HG03342 (cell line): ENCODE measurements around the gene FIGLA.

Experiments used
- ATAC-seq: cut with Tn5 transposase; IDR thresholded peaks from one replicate; pipeline ENCODE4 v1.9.1; 2021; ENCODE audit warnings: mild to moderate bottlenecking, moderate library complexity; ENCODE audit not compliant: unreplicated experiment

The FIGLA gene, protein sequence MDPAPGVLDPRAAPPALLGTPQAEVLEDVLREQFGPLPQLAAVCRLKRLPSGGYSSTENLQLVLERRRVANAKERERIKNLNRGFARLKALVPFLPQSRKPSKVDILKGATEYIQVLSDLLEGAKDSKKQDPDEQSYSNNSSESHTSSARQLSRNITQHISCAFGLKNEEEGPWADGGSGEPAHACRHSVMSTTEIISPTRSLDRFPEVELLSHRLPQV

GRCh38 chr2:70790136-70790828 is at the start of gene FIGLA:
TSS of gene FIGLA (minus strand) at chr2:70790643. CDS start at chr2:70790638, 5 bp downstream.
- ATAC-seq = no peak

DNA sequence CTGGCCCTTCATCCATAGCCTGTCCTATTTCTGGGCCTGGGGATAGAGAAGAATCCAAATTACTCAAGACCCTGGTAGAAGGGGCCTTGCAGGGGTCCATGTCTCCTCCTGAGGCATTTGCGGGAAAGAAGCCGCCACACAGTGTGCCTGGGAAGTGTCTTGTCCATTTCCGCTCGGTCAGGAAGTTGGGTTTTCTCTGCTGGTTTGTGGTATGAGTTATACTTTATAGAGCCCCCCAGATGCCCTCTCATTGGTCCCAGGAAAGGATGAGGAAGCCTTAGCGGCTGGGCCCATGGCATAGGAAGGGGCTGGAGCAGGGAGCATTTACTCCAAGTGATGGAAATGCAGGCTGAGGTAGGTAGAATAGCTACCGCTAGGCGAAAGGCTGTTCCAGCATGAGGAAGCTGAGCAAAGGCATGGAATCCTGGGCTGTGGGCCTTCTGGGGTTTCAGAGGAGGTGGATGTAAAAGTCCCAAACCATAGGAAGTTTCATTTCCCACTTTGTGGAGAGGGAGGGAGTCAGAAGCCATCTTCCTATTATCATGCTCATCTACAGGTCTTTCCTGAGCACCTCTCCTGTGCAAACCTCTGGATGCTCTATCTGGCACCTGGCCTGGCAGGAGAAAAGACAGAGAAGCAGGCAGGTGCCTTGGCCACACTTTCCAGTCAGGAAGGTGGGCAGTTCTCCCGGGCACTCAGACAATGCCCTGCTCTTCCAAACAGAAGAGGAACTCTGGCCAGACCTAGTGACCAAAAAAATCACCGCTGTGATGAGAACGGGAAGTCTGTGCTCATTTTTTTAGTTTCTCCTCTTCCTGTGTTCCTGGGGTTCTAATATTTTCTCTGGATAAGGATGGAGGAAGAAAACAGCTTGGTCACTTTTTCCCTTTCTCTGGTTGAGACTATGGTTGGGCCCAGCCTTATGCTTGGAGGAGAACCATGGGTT is 47.8 kb upstream of the FIGLA start:
- no peak for ATAC-seq

GRCh38 chr2:70835643-70836042 is 45.2 kb upstream of the FIGLA start, which contains the start of gene CD207:
TSS of gene CD207 (minus strand) at chr2:70835816. CDS start at chr2:70835776, 40 bp downstream.
- ATAC-seq = no peak

- no peak for ATAC-seq
These were observed 44.4 kb upstream of the FIGLA start for GRCh38 chr2:70834881-70835280.

GRCh38 chr2:70834106-70834505 is 43.7 kb upstream of the FIGLA start:
- no peak for ATAC-seq

DNA sequence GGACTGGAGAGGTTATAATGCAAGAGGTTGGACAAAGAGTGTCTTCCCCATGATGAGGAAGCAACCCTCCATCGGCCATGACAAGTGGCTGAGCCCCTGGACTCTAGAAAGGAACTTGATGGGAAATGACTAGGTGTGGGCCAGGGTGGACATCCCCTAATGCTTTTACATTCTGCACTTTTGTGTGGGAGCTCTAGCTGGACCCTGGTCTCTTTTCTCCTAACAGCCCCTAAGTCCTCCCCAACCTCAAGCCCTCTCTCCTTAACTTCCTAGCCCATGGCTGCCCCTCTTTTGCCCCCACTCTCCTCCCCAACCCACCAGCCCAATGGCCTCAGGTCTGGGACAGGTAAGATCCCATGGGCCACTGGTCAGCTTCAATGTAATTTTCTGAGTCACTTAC is 42.8 kb upstream of the FIGLA start:
- no peak for ATAC-seq

DNA sequence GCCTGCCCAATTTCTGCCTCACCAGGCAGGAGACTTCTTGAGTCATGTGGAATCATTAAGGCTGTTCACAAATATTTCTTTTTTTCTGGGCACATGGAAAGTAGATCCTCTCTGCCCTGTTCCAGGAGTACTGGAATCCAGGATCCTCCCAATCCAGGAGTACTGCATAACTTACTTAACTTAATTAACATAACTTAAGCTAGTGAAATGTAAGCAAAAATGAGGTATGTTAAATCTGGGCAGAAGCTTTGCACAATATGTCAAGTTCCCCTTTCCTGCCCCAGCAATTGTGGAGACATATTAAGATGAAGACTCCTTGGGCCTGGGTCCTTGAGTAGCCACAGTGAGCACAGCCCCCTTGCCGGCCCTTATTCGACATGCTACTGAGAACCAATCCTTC is 41.9 kb upstream of the FIGLA start:
- no peak for ATAC-seq

GRCh38 chr2:70831861-70832260 is 41.4 kb upstream of the FIGLA start:
- ATAC-seq = no peak

DNA sequence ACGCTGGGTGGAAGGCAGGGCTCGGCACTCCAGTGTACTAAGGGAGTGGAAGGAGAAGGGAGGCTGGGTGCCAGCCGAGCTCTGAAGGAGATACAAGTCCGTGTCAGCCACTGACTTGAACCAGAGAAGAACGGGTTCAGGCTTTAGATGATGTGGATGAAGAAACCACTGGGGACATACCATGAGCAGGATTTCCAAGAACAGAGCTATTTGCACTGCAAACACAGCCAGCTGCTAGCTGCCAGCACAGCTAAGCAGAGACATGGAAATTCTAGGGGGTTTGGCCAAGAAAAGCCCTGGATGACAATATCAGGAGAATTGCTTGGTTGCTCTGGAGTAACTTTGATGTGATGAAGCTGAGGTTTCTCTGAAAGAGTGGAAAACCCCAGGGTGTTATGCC is 39.9 kb upstream of the FIGLA start:
- no peak for ATAC-seq

DNA sequence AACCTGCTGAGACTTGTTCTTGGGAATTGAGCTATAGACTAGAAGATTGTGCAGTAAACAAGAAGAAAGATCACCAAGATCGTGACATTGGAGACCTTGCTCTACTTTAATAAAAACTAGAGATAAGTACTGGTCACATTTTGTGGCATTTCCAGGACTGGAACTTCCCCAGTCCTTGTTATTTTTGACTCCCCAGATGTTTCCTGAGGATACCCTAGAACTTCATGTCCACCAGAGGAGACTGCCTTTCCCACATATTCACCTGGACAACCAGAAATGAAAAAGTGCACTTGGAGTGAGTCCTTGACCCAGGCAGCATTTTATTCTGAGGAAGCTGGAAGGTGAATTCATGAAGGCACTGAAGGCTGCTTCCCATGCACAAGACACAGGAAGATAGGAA is 39.5 kb upstream of the FIGLA start:
- no peak for ATAC-seq

DNA sequence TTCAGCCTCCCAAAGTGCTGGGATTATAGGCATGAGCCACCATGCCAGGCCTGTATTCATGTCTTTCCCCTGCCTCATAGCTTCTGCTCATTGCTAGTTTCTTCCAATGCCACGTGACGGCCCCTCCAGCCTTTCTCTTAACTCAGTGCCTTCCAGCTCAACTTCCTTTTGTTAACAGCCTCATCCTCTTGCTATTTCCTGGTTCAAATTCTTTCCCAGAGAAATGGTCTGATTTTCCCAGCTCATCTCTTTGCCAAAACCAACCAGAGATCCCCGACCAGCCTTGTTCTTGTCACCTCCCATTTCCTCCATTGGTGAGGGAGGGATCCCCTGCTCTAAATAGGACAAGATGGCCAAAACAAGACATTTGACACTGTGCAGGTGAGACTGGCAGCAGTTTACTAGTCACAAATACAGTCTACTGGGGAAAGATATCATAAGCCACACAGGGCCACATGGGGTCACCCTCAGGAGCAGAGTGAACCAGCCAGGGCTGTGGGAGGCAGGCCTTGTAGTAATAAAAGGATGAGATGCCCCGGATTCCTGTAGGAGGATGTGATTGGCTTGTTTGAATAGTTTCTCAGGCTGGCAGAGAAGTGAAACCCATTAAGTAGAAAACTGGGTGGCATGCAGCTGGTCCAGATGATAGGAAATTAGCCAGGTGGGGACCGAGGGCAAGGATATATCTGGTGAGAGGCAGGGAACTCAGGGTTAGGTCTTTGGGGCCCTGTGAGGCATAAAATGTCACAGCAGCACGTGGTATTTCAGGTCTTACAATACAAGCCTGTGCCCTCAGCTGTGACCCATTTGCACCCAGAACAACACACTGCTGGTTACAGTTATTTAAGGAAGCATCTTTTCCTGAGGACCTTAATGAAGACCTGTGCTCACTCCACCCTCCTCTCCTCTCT is 38.7 kb upstream of the FIGLA start:
- ATAC-seq = no peak

DNA sequence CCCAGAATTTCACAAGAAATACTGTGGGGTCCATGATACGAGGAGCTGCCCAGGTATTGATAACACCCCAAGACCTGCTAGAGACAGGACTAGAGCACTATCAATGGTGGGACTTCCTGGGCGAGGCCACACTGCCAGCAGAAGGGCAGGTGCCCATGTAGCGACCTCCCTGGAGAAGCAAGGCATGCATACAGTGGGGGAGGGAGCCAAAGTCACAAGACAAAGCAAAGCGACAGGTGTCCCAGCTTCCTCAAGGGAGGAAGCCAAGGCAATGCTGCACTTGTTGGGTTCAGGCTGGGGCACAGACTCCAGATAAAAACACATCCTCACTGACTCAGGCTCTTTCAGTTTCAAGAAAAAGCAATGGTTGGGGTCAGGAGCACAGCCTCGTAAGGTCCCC is 37.7 kb upstream of the FIGLA start:
- ATAC-seq = no peak

DNA sequence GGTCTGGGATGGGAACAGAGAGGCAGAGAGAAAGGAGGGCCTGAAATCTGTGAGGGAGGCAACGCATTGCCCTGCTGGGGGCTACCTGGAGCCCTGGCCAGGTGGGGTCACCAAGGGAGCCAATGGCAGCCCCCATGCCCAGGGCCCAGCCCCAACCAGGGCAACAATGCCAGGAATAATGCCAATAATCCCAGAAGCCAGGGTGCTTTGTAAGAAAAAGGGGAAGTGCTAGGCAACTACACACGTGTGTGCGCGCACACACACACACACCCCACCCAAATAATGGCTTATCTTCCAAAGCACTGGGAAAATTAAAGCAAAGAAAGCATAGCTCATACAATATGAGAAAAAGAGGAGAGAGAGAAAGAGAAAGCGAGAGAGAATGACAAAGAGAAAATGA is 36.9 kb upstream of the FIGLA start:
- no peak for ATAC-seq

- no peak for ATAC-seq
These were observed 36.4 kb upstream of the FIGLA start for GRCh38 chr2:70826696-70827350.

- ATAC-seq = no peak
These were observed 32.8 kb upstream of the FIGLA start for GRCh38 chr2:70823249-70823648.

GRCh38 chr2:70822843-70823242 is 32.4 kb upstream of the FIGLA start:
- no peak for ATAC-seq

DNA sequence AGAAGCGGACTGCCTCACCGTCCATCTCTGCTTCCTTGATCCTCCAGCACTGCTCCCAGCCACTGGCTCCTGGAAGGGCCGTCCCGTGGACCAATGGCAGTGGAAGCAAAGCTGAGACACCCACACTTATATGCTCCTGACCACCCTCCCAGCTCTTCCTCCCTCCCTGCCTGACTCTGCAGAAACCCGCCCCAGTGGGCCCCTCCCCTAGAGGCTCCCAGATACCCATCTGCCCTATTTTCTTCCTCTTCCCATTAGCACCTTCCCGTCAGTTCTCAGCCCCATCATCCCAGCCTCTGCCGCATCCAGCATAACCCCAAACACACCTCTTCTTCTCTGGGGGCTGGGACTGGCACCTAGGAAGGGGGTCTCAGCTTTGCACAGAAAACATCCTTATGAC is 30.1 kb upstream of the FIGLA start, which contains the start of gene CLEC4F:
Gene CLEC4F, minus strand, starts transcription at position 101 of the 400 bp plus-strand sequence. Its CDS starts 76 bp downstream, at position 25.
- no peak for ATAC-seq

DNA sequence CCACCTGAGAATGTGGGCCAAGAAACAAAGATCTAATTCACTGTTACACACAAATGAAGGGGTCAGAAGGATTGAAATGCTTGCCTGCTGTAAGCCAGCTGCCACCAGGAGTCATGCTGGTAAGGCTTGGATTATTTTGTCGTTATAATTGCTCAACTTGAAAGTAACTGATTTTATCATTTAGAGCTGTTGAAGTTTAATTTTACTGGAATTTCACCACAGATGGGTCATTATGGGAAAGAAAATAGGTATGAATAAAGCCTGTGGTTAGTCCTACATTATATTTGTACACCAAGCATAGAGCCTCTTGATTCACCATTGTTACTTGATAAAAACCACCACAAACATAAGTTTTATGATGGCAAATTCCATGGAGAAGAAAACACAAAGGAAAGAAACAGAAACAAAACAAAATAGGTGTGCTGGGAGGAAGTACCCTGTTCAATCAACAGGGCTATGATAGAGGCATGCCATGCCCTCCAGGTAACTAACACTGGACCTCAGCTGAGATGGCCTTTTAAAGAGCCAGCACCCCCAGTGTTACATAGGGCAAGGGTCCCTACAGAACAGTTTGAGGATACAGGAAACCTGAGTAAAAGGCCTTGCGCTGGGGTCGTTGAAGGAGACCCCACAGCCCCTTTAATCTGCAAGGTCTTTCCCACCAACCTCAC is 27.0 kb upstream of the FIGLA start:
- ATAC-seq = no peak

DNA sequence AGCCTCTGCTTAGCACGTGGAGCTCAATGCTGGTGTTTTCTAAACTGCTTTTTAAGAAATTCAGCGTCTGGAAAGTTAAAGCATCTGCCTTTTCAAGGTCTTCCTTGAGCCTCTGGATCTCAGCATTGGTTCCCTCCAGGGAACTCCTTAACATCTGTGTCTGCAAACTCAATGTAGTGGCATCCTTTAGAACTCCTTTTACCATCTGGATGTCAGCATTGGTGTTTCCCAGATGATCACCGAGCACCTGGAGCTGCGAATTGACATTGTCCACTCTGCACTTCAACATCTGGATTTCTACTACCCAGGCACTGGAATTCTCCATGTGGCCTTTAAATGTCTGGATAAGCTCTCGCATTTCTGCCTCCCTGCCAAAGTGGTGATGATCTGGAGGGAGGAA is 26.3 kb upstream of the FIGLA start:
- ATAC-seq = no peak
